ENCODE results near the gene RNF151. TPM values are rescaled to one million over a fixed set of nuclear protein-coding genes. Genes with fewer than 3 reads are reported as not detected.

RNF151 gene
- total and polyA plus RNA-seq, 2 donors (not counting 1 experiment from before 2014, with no cell fraction given): 0.13 to 0.76 TPM

- POLR2A ChIA-PET: no interaction called here
- H3K4me2 ChIP-seq (replicated peaks; ENCODE audit: low read depth, low read length, poor library complexity, severe bottlenecking): no peak overlapping the region
- H2AFZ ChIP-seq (ENCODE audit: insufficient read depth, low read depth, low read length, poor library complexity, severe bottlenecking): no peak overlapping the region
- H3K27me3 ChIP-seq (replicated peaks in 1 of 4; ENCODE audit: control extremely low read depth in 1 of 4, control insufficient read depth in 3 of 4, insufficient read depth in 4 of 4, low read length in 3 of 4): no peaks in the 10 kb centered on the region
- TF ChIP-seq CTCF (IDR thresholded peaks at IDR 0.05) (no peak), EZH2 (IDR thresholded peaks at IDR 0.05; ENCODE audit: borderline replicate concordance, insufficient read depth, low read depth, low read length, poor library complexity, severe bottlenecking) (no peak)
- Mint-ChIP-seq H3K27me3 (no peaks in the 10 kb centered on the region), H3K4me3 (peak overlapping the region; percentile 44), H3K4me1 (peaks cover 47% of the 10 kb centered on the region), H3K9me3 (ENCODE audit: insufficient read depth) (no peaks in the 10 kb centered on the region), H3K27ac (peak overlapping the region; percentile 10)
- peaks cover 0 to 29% of the 10 kb centered on the region in 2 experiments for H3K36me3 ChIP-seq (replicated peaks in 1 of 2; ENCODE audit: control extremely low read depth in 1 of 2, control insufficient read depth in 1 of 2, extremely low read depth in 1 of 2, insufficient read depth in 2 of 2, low read length in 1 of 2)
- ATAC-seq (ENCODE audit: low read depth) (no peak), DNase-seq (no peak)
- no peak overlapping the region for H3K4me3 ChIP-seq (ENCODE audit: control extremely low read depth in 1 of 5, extremely low read depth in 1 of 5, insufficient read depth in 1 of 5, low read depth in 2 of 5, low read length in 4 of 5)
- no peaks in the 10 kb centered on the region for H3K9me3 ChIP-seq (ENCODE audit: control extremely low read depth in 1 of 3, control insufficient read depth in 2 of 3, insufficient read depth in 1 of 3, low read length in 2 of 3)
- peaks cover 76% of the 10 kb centered on the region for H3K79me2 ChIP-seq (ENCODE audit: control insufficient read depth, insufficient read depth, low read length)
- H3K9ac ChIP-seq (ENCODE audit: low read length): no peak overlapping the region
- peaks cover 76% of the 10 kb centered on the region for H4K20me1 ChIP-seq (ENCODE audit: control insufficient read depth, insufficient read depth, low read length, poor library complexity, severe bottlenecking)
- intact Hi-C loops (cut with micrococcal nuclease): no loop called here
- no peak overlapping the region for H3K27ac ChIP-seq (ENCODE audit: low read length in 2 of 2)
- 96% methylated on average over 8 of the region's 8 CpGs for WGBS (ENCODE audit: insufficient coverage)
- CTCF ChIA-PET: interaction anchor here (4.9 kb wide), 1 partner anchor 135 kb away, joined by 46 read pairs; no protein-coding TSS in a partner anchor
- peaks cover 42 to 56% of the 10 kb centered on the region in 2 donors for H3K4me1 ChIP-seq (ENCODE audit: control insufficient read depth in 2 of 2, insufficient read depth in 2 of 2, low read length in 2 of 2)
Measured at GRCh38 chr16:2006317-2006716, 39.7 kb downstream of the RNF151 start.

- no peak overlapping the region for H3K27ac ChIP-seq (ENCODE audit: low read length in 2 of 2)
- no peak for ATAC-seq (ENCODE audit: low read depth)
- H3K9me3 Mint-ChIP-seq (ENCODE audit: insufficient read depth): no peaks in the 10 kb centered on the region
- H3K36me3 ChIP-seq (replicated peaks in 1 of 2; ENCODE audit: control extremely low read depth in 1 of 2, control insufficient read depth in 1 of 2, extremely low read depth in 1 of 2, insufficient read depth in 2 of 2, low read length in 1 of 2): peaks cover 0 to 21% of the 10 kb centered on the region in 2 experiments
- H3K27me3 ChIP-seq (replicated peaks in 1 of 4; ENCODE audit: control extremely low read depth in 1 of 4, control insufficient read depth in 3 of 4, insufficient read depth in 4 of 4, low read length in 3 of 4): no peaks in the 10 kb centered on the region
- ChIA-PET CTCF (interaction anchor here (1.8 kb wide), 1 partner anchor 133 kb away, joined by 10 read pairs; no protein-coding TSS in a partner anchor), POLR2A (interaction anchor here (0.7 kb wide), 1 partner anchor 145 kb away, joined by 4 read pairs; no protein-coding TSS in a partner anchor)
- no peak overlapping the region for H3K4me3 ChIP-seq (ENCODE audit: control extremely low read depth in 1 of 5, extremely low read depth in 1 of 5, insufficient read depth in 1 of 5, low read depth in 2 of 5, low read length in 4 of 5)
- peak overlapping the region; percentile 15 for H3K9ac ChIP-seq (ENCODE audit: low read length)
- 66% methylated on average over 12 of the region's 16 CpGs for WGBS (ENCODE audit: insufficient coverage)
- no peak for DNase-seq
- peaks cover 70% of the 10 kb centered on the region for H4K20me1 ChIP-seq (ENCODE audit: control insufficient read depth, insufficient read depth, low read length, poor library complexity, severe bottlenecking)
- H3K4me1 ChIP-seq (ENCODE audit: control insufficient read depth in 2 of 2, insufficient read depth in 2 of 2, low read length in 2 of 2): peaks cover 42 to 56% of the 10 kb centered on the region in 2 donors
- no peak overlapping the region for H2AFZ ChIP-seq (ENCODE audit: insufficient read depth, low read depth, low read length, poor library complexity, severe bottlenecking)
- H3K4me3 Mint-ChIP-seq: peak overlapping the region; percentile 82
- H3K79me2 ChIP-seq (ENCODE audit: control insufficient read depth, insufficient read depth, low read length): peaks cover 74% of the 10 kb centered on the region
- H3K27me3 Mint-ChIP-seq: no peaks in the 10 kb centered on the region
- TF ChIP-seq CTCF (IDR thresholded peaks at IDR 0.05) (no peak), EZH2 (IDR thresholded peaks at IDR 0.05; ENCODE audit: borderline replicate concordance, insufficient read depth, low read depth, low read length, poor library complexity, severe bottlenecking) (no peak)
- intact Hi-C loops (cut with micrococcal nuclease): no loop called here
- H3K4me2 ChIP-seq (replicated peaks; ENCODE audit: low read depth, low read length, poor library complexity, severe bottlenecking): peak overlapping the region; percentile 77
- no peak overlapping the region for H3K27ac Mint-ChIP-seq
- no peaks in the 10 kb centered on the region for H3K9me3 ChIP-seq (ENCODE audit: control extremely low read depth in 1 of 3, control insufficient read depth in 2 of 3, insufficient read depth in 1 of 3, low read length in 2 of 3)
- H3K4me1 Mint-ChIP-seq: peaks cover 47% of the 10 kb centered on the region
Measured at GRCh38 chr16:2007081-2007836, 40.6 kb downstream of the RNF151 start.

Measured in B cell (primary cell).